CD4-positive, alpha-beta T cell (primary cell): Measurements from ENCODE around the gene TRHDE. TPM values are rescaled to one million over a fixed set of nuclear protein-coding genes. Genes with fewer than 3 reads are reported as not detected.

Experiments
- ATAC-seq: fragments of 200-7000 bp; cut with Tn5 transposase; one replicate; pipeline ENCODE4 v1.10.0; 2022; ENCODE audit warnings: mild to moderate bottlenecking; ENCODE audit not compliant: poor library complexity
- CTCF ChIA-PET: fragments of 350-600 bp; sonication (Branson Sonifier 250); formaldehyde crosslinking; loops from one replicate; lab custom pipeline; 2021; ENCODE audit warnings: antibody characterized with exemption, inconsistent platforms; lab: Charles Lee
- POLR2A ChIA-PET: fragments of 350-600 bp; sonication (Branson Sonifier 250); formaldehyde crosslinking; loops from one replicate; lab custom pipeline; 2021; ENCODE audit warnings: antibody characterized with exemption, inconsistent platforms; lab: Charles Lee
- DNase-seq, 14 experiments: peaks; one replicate each; pipeline ENCODE4 v3.0.0-alpha.2; 2013 to 2020; ENCODE audit warnings: mixed read lengths in 2 of 14
- H3K27ac ChIP-seq, 2 donors: one replicate each; pipeline versions ENCODE4 v1.5.1 to v1.7.0; 2013; ENCODE audit warnings: low read length in 2 of 2, low read depth in 1 of 2, mild to moderate bottlenecking in 1 of 2
- H3K27me3 ChIP-seq, 2 experiments: 1 replicate in 1 of 2; 2 replicates in 1 of 2; pipeline versions ENCODE4 v1.6.1 to v1.7.0; 2013; ENCODE audit warnings: low read length in 2 of 2, control low read depth in 1 of 2, mild to moderate bottlenecking in 1 of 2, moderate library complexity in 1 of 2; ENCODE audit not compliant: insufficient read depth in 2 of 2, control insufficient read depth in 1 of 2
- H3K36me3 ChIP-seq: one replicate; pipeline ENCODE4 v1.6.1; 2013; ENCODE audit warnings: low read length, control low read depth; ENCODE audit not compliant: insufficient read depth
- H3K4me1 ChIP-seq: one replicate; pipeline ENCODE4 v1.6.1; 2013; ENCODE audit warnings: low read length, control low read depth; ENCODE audit not compliant: insufficient read depth
- H3K4me3 ChIP-seq: one replicate; pipeline ENCODE4 v1.5.1; 2013; ENCODE audit warnings: mild to moderate bottlenecking, low read length, moderate library complexity
- H3K9me3 ChIP-seq, 2 experiments: 1 replicate in 1 of 2; 2 replicates in 1 of 2; pipeline versions ENCODE4 v1.6.1 to v1.7.0; 2013; ENCODE audit warnings: low read length in 2 of 2, mild to moderate bottlenecking in 2 of 2, control low read depth in 1 of 2, moderate library complexity in 1 of 2; ENCODE audit not compliant: control insufficient read depth in 1 of 2, insufficient read depth in 1 of 2
- H3K27ac Mint-ChIP-seq: one replicate; pipeline ENCODE4 v1.8.0; 2020; ENCODE audit warnings: mixed read lengths
- H3K27me3 Mint-ChIP-seq: one replicate; pipeline ENCODE4 v1.8.0; 2021; ENCODE audit warnings: mixed read lengths
- H3K36me3 Mint-ChIP-seq: one replicate; pipeline ENCODE4 v1.8.0; 2021; ENCODE audit warnings: low read depth, mixed read lengths
- H3K4me1 Mint-ChIP-seq: one replicate; pipeline ENCODE4 v1.8.0; 2021; ENCODE audit warnings: low read depth, mixed read lengths
- H3K4me3 Mint-ChIP-seq: one replicate; pipeline ENCODE4 v1.8.0; 2020; ENCODE audit warnings: mild to moderate bottlenecking, mixed read lengths
- H3K9me3 Mint-ChIP-seq: one replicate; pipeline ENCODE4 v1.8.0; 2020; ENCODE audit warnings: mixed read lengths
- intact Hi-C, 2 experiments: fragments of 100-400 bp; cut with DNase I in 1 of 2; cut with micrococcal nuclease in 1 of 2; formaldehyde crosslinking; loops; one replicate each; pipeline versions ENCODE4 v1.15.1 to v1.9.0; 2023 to 2025; cut with DNase I, micrococcal nuclease
- total RNA-seq, 174 experiments: library from RNA in 2 of 174; stranded (reverse) in 2 of 174; gene quantifications; one replicate each; pipeline ENCODE4 v1.2.3 and lab custom pipeline; 2021 to 2026
- TF ChIP-seq, protein P1 (sequence below): fragments of 200-600 bp; IDR thresholded peaks from one replicate; pipeline ENCODE4 v1.8.0; 2022; ENCODE audit warnings: antibody characterized with exemption, mild to moderate bottlenecking

The TRHDE gene
- total RNA-seq, 2 experiments from 2014 or later, result not detected

DNA sequence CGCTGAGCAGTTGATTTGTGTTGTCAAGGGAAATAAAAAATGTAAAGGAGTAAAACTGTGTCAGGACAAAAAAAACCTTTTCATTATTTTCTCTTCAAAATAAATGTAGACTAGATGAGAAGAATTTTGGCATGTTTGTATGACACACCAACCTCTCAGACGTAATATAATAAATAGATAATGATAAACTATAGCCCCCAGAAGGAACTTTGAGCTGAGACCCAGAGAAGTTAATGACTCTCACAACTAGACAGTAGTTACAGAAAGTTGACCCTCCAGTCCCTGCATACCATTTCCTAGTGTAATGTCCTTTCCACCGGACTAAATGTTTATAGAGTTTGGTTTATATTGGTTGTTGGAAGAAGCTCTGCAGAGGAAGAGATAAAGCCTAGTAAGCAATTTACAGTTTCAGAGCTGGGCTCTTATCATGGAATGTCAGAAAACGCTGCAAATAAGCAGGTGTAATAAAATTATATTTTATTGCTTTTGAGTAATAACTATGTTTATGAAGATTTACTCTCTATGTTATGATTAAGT, 97.3 kb downstream of the TRHDE start:
- intact Hi-C loops, result no loop called here
- no peaks in the 10 kb centered on the region for H3K4me1 Mint-ChIP-seq
- no peak overlapping the region for H3K4me3 Mint-ChIP-seq
- Histone ChIP-seq H3K36me3 (no peaks in the 10 kb centered on the region), H3K27ac (no peak overlapping the region), H3K4me1 (no peaks in the 10 kb centered on the region), H3K9me3 (peaks cover 0 to 3% of the 10 kb centered on the region in 2 experiments), H3K27me3 (no peaks in the 10 kb centered on the region), H3K4me3 (no peak overlapping the region)
- CTCF ChIA-PET, result no interaction called here
- H3K27ac Mint-ChIP-seq, result no peak overlapping the region
- H3K36me3 Mint-ChIP-seq, result no peaks in the 10 kb centered on the region
- POLR2A ChIA-PET, result no interaction called here
- no peaks in the 10 kb centered on the region for H3K9me3 Mint-ChIP-seq
- no peak for DNase-seq
- TF ChIP-seq, protein P1, sequence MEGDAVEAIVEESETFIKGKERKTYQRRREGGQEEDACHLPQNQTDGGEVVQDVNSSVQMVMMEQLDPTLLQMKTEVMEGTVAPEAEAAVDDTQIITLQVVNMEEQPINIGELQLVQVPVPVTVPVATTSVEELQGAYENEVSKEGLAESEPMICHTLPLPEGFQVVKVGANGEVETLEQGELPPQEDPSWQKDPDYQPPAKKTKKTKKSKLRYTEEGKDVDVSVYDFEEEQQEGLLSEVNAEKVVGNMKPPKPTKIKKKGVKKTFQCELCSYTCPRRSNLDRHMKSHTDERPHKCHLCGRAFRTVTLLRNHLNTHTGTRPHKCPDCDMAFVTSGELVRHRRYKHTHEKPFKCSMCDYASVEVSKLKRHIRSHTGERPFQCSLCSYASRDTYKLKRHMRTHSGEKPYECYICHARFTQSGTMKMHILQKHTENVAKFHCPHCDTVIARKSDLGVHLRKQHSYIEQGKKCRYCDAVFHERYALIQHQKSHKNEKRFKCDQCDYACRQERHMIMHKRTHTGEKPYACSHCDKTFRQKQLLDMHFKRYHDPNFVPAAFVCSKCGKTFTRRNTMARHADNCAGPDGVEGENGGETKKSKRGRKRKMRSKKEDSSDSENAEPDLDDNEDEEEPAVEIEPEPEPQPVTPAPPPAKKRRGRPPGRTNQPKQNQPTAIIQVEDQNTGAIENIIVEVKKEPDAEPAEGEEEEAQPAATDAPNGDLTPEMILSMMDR, result no peak
- no peak for ATAC-seq
- H3K27me3 Mint-ChIP-seq, result no peaks in the 10 kb centered on the region

DNA sequence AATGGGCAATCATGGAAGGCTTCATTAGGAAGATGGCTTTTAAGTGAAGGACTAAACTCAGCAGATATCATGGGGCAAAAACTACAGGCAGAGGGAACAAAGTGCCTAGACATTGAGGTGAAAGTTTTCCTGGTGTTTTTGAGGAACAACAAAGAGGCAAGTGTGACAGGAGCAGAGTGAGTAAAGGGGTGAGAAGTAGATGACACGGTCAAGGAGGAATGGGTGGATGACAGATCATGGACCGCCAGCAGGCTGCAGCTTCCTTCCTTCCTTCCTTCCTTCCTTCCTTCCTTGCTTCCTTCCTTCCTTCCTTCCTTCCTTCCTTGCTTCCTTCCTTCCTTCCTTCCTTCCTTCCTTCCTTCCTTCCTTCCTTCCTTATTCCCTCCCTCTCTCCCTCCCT, 108.3 kb downstream of the TRHDE start:
- no peak overlapping the region for H3K4me3 Mint-ChIP-seq
- H3K27ac Mint-ChIP-seq, result no peak overlapping the region
- no peaks in the 10 kb centered on the region for H3K4me1 ChIP-seq
- H3K9me3 ChIP-seq, result peaks cover 0 to 6% of the 10 kb centered on the region in 2 experiments
- DNase-seq (no peak), ATAC-seq (no peak)
- H3K27me3 Mint-ChIP-seq, result no peaks in the 10 kb centered on the region
- intact Hi-C loops, result no loop called here
- no peak overlapping the region for H3K4me3 ChIP-seq
- H3K27me3 ChIP-seq, result no peaks in the 10 kb centered on the region
- peaks cover 9% of the 10 kb centered on the region for H3K9me3 Mint-ChIP-seq
- no peaks in the 10 kb centered on the region for H3K36me3 Mint-ChIP-seq
- ChIA-PET CTCF (no interaction called here), POLR2A (no interaction called here)
- TF ChIP-seq, protein P1, result no peak
- H3K36me3 ChIP-seq, result no peaks in the 10 kb centered on the region
- H3K4me1 Mint-ChIP-seq, result no peaks in the 10 kb centered on the region
- no peak overlapping the region for H3K27ac ChIP-seq

DNA sequence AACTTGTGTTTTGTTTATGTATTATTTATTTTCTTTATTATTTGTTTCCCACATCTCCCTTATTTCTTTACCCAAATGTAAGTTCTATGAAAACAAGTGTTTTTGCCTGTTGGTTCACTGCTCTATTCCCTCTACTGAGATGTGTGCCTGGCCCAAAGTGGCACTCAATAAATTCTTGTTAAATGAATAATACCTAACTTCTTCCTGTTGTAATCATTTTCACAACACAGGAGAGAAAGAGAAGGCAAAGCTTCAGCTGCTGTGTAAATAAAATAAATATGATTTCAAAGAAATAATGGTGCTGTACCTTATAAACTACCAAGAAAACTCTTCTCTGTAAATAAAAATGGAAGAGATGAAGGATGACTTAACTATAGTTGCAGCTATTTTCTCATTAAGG, 116.2 kb downstream of the TRHDE start:
- Histone ChIP-seq H3K36me3 (no peaks in the 10 kb centered on the region), H3K27me3 (no peaks in the 10 kb centered on the region), H3K27ac (no peak overlapping the region), H3K4me3 (no peak overlapping the region), H3K4me1 (no peaks in the 10 kb centered on the region), H3K9me3 (no peaks in the 10 kb centered on the region)
- peaks cover 6% of the 10 kb centered on the region for H3K9me3 Mint-ChIP-seq
- no peak overlapping the region for H3K4me3 Mint-ChIP-seq
- CTCF ChIA-PET, result no interaction called here
- TF ChIP-seq, protein P1, result no peak
- POLR2A ChIA-PET, result no interaction called here
- H3K27ac Mint-ChIP-seq, result no peak overlapping the region
- intact Hi-C loops, result no loop called here
- DNase-seq (no peak), ATAC-seq (no peak)
- H3K4me1 Mint-ChIP-seq, result no peaks in the 10 kb centered on the region
- no peaks in the 10 kb centered on the region for H3K36me3 Mint-ChIP-seq
- no peaks in the 10 kb centered on the region for H3K27me3 Mint-ChIP-seq
